GM23248 (cell line): Measurements from ENCODE around the gene CFAP58. TPM values are rescaled to one million over a fixed set of nuclear protein-coding genes. Genes with fewer than 3 reads are reported as not detected.

Experiments used
- DNase-seq: peaks from one replicate; pipeline ENCODE4 v3.0.0-alpha.2; 2015
- H2AFZ ChIP-seq: fragments of 200-600 bp; sonication (generic); 2 replicates; pipeline ENCODE4 v1.6.1; 2016; ENCODE audit warnings: antibody characterized with exemption
- H3F3A ChIP-seq: fragments of 200-600 bp; sonication (generic); 2 replicates; pipeline ENCODE4 v1.6.1; 2016; ENCODE audit warnings: mild to moderate bottlenecking, antibody characterized with exemption, mixed run types; ENCODE audit not compliant: insufficient read depth
- H3K27ac ChIP-seq: fragments of 200-600 bp; sonication (generic); 2 replicates; pipeline ENCODE4 v1.5.1; 2016; ENCODE audit warnings: mild to moderate bottlenecking
- H3K27me3 ChIP-seq: fragments of 200-600 bp; sonication (generic); replicated peaks from 2 replicates; pipeline ENCODE4 v1.6.1; 2016; ENCODE audit warnings: mild to moderate bottlenecking; ENCODE audit not compliant: insufficient read depth
- H3K36me3 ChIP-seq: fragments of 200-600 bp; sonication (generic); 2 replicates; pipeline ENCODE4 v1.6.1; 2016; ENCODE audit warnings: low read depth, mild to moderate bottlenecking
- H3K4me1 ChIP-seq: fragments of 200-600 bp; sonication (generic); 2 replicates; pipeline ENCODE4 v1.6.1; 2016; ENCODE audit warnings: mild to moderate bottlenecking; ENCODE audit not compliant: insufficient read depth
- H3K4me2 ChIP-seq: fragments of 200-600 bp; sonication (generic); one replicate; pipeline ENCODE4 v1.6.1; 2016; ENCODE audit warnings: mild to moderate bottlenecking; ENCODE audit not compliant: unreplicated experiment
- H3K4me3 ChIP-seq: fragments of 200-600 bp; sonication (generic); 2 replicates; pipeline ENCODE4 v1.5.1; 2016; ENCODE audit warnings: mild to moderate bottlenecking
- H3K79me2 ChIP-seq: fragments of 200-600 bp; sonication (generic); 2 replicates; pipeline ENCODE4 v1.6.1; 2016; ENCODE audit warnings: mild to moderate bottlenecking; ENCODE audit not compliant: insufficient read depth
- H3K9ac ChIP-seq: fragments of 200-600 bp; sonication (generic); 2 replicates; pipeline ENCODE4 v1.6.1; 2016; ENCODE audit warnings: mild to moderate bottlenecking
- H3K9me2 ChIP-seq: fragments of 200-600 bp; sonication (generic); 2 replicates; pipeline ENCODE4 v1.6.1; 2016; ENCODE audit warnings: mixed run types, mild to moderate bottlenecking, moderate library complexity; ENCODE audit not compliant: insufficient read depth
- H3K9me3 ChIP-seq: fragments of 200-600 bp; sonication (generic); one replicate; pipeline ENCODE4 v1.6.1; 2017; ENCODE audit warnings: low read depth
- H4K20me1 ChIP-seq: fragments of 200-600 bp; sonication (generic); 2 replicates; pipeline ENCODE4 v1.6.0; 2016; ENCODE audit not compliant: insufficient read depth
- EZH2 ChIP-seq: fragments of 200-600 bp; sonication (generic); IDR thresholded peaks from 2 replicates; pipeline ENCODE4 v1.6.1; 2018; ENCODE audit warnings: antibody characterized with exemption, mild to moderate bottlenecking; ENCODE audit not compliant: insufficient read depth, poor library complexity, severe bottlenecking
- EZH2phosphoT487 ChIP-seq: fragments of 200-600 bp; sonication (generic); IDR thresholded peaks from 2 replicates; pipeline ENCODE4 v1.6.1; 2018; ENCODE audit warnings: antibody characterized with exemption, moderate library complexity, mild to moderate bottlenecking, low read depth; ENCODE audit not compliant: insufficient read depth
- WGBS, 2 experiments: methylation state at CpG; one replicate each; pipeline ENCODE4 v1.1.6; 2015 to 2017; ENCODE audit warnings: low lambda C conversion rate in 2 of 2, low coverage in 1 of 2; ENCODE audit errors: missing lambda C conversion rate in 2 of 2; 5-methylcytosine and 5-hydroxymethylcytosine counted together
- in situ Hi-C: fragments of 300-500 bp; cut with MboI; formaldehyde crosslinking; loops from 2 replicates; pipeline ENCODE4 v1.15.0; 2020
- polyA plus RNA-seq: library from polyadenylated mRNA; unstranded; fragments of >200 nt; fragmentation: Nextera tagmentation; extraction: Ambion mirVana; gene quantifications from 2 replicates; pipeline ENCODE4 v1.2.1, GENCODE V29; 2016
- total RNA-seq: library from RNA; depleted of rRNA; stranded (reverse); fragments of >200 nt; shearing (Covaris generic); gene quantifications from 2 replicates; pipeline ENCODE4 v1.2.3, GENCODE V29; 2014; rRNA removed

CFAP58 gene
- total and polyA plus RNA-seq, 2 experiments from 2014 or later, result 0.22 to 0.30 TPM

DNA sequence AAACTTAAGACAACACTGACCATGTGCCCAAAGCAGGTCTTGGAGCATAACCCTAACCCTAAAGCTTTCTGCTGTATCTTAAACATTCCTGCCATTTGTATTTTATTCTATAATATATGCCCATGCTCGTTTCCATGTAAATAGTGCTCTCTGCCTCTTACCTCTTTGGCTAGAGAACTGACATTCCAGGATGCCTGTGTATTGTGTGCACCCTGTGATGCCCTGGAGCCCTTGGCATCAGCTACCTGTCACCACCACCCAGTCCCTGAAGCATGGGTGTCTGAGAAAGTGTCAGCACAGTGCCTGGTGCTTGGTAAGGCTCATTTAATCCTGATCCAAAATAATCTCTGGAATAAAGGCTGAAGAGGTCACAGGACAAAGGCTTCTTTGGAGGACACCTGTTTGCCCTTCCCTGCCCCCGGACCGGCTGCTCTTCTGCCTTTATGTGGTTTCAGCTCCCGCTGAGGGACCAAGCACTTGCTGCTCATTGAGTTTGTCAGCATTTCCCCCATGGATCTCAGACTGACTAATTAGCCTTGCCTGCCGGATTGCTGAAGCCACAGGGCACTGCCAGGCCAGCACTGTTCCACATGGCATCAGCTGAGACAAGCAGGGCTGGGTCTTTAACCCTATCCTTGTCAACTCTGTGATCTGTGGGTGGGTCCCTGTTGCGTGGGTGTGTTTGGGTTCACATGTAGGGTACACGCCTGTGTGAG, 148.4 kb downstream of the CFAP58 start:
- in situ Hi-C loops, result no loop called here
- Histone ChIP-seq H2AFZ (no peak overlapping the region), H3K9me2 (no peaks in the 10 kb centered on the region), H3K4me3 (no peak overlapping the region), H3K4me1 (no peaks in the 10 kb centered on the region), H4K20me1 (no peaks in the 10 kb centered on the region), H3K79me2 (no peaks in the 10 kb centered on the region), H3K36me3 (no peaks in the 10 kb centered on the region), H3F3A (no peaks in the 10 kb centered on the region), H3K27ac (no peak overlapping the region), H3K9me3 (no peaks in the 10 kb centered on the region), H3K27me3 (no peaks in the 10 kb centered on the region; the same call in 1 of the 2 replicates), H3K4me2 (no peak overlapping the region), H3K9ac (no peak overlapping the region)
- WGBS, 2 experiments, result 46 to 48% methylated on average over 7 of the region's 7 CpGs
- TF ChIP-seq EZH2phosphoT487, result no peak
- no peak for TF ChIP-seq EZH2
- no peak for DNase-seq

- Histone ChIP-seq H4K20me1 (no peaks in the 10 kb centered on the region), H3K36me3 (no peaks in the 10 kb centered on the region), H3K27ac (no peak overlapping the region), H3K9ac (no peak overlapping the region), H3K9me2 (no peaks in the 10 kb centered on the region), H3K4me3 (no peak overlapping the region), H3K9me3 (no peaks in the 10 kb centered on the region), H2AFZ (no peak overlapping the region), H3K4me1 (no peaks in the 10 kb centered on the region), H3K79me2 (no peaks in the 10 kb centered on the region), H3K4me2 (no peak overlapping the region), H3F3A (no peaks in the 10 kb centered on the region), H3K27me3 (no peaks in the 10 kb centered on the region; the same call in 1 of the 2 replicates)
- no peak for TF ChIP-seq EZH2
- TF ChIP-seq EZH2phosphoT487, result no peak
- no peak for DNase-seq
- in situ Hi-C loops, result no loop called here
- 16 to 22% methylated on average over 6 of the region's 6 CpGs for WGBS, 2 experiments
Observed at GRCh38 chr10:104502907-104503306, 149.3 kb downstream of the CFAP58 start.

Other genes starting within 250 kb of the CFAP58 start
- 4.4 and 4.6 TPM in 2 replicates for gene SFR1, start 231.7 kb upstream of the CFAP58 start, total RNA-seq
- 9.1 TPM in 2 replicates for gene SFR1, start 231.7 kb upstream of the CFAP58 start, polyA plus RNA-seq
- gene CFAP43, start 121.5 kb upstream of the CFAP58 start, total RNA-seq, result not detected in 2 replicates
- gene CFAP43, start 121.5 kb upstream of the CFAP58 start, polyA plus RNA-seq, result 0.14 and 0.29 TPM in 2 replicates
- gene GSTO1, start 98.9 kb upstream of the CFAP58 start, total RNA-seq, result 143 and 236 TPM in 2 replicates
- gene GSTO1, start 98.9 kb upstream of the CFAP58 start, polyA plus RNA-seq, result 375 and 387 TPM in 2 replicates
- gene GSTO2, start 84.6 kb upstream of the CFAP58 start, total RNA-seq, result 1.1 and 8.7 TPM in 2 replicates
- 2.2 TPM in 2 replicates for gene GSTO2, start 84.6 kb upstream of the CFAP58 start, polyA plus RNA-seq
- gene ITPRIP, start 15.4 kb upstream of the CFAP58 start, total RNA-seq, result 9.6 and 11.3 TPM in 2 replicates
- gene ITPRIP, start 15.4 kb upstream of the CFAP58 start, polyA plus RNA-seq, result 24.7 and 27.2 TPM in 2 replicates